Measurements from ENCODE around the gene LSAMP.

GRCh38 chr3:116449546-116450350 lies 4.5 kb upstream of the LSAMP start:
- TF ChIP-seq POLR2A (IDR thresholded peaks at IDR 0.05) (no peak), CTCF (IDR thresholded peaks at IDR 0.05) (no peak), POLR2AphosphoS5 (IDR thresholded peaks at IDR 0.05; ENCODE audit: insufficient read depth in 1 of 2, low read depth in 1 of 2) (no peak)
